Hepatocyte (in vitro differentiated cells): ENCODE results near the gene CDH11. TPM values are rescaled to one million over a fixed set of nuclear protein-coding genes. Genes with fewer than 3 reads are reported as not detected.

Experiments
- DNase-seq: peaks from one replicate; pipeline ENCODE4 v3.0.0-alpha.2; 2016; ENCODE audit warnings: low spot score
- H2AFZ ChIP-seq: fragments of 200-600 bp; sonication (generic); 2 replicates; pipeline ENCODE4 v1.6.0; 2016; ENCODE audit warnings: antibody characterized with exemption, mild to moderate bottlenecking
- H3K27ac ChIP-seq: fragments of 200-600 bp; sonication (generic); 2 replicates; pipeline ENCODE4 v1.5.1; 2016; ENCODE audit warnings: mild to moderate bottlenecking
- H3K27me3 ChIP-seq: fragments of 200-600 bp; sonication (generic); 2 replicates; pipeline ENCODE4 v1.6.1; 2016
- H3K36me3 ChIP-seq: fragments of 200-600 bp; sonication (generic); replicated peaks from 2 replicates; pipeline ENCODE4 v1.5.1; 2016; ENCODE audit warnings: low read depth; ENCODE audit not compliant: insufficient read depth
- H3K4me1 ChIP-seq: fragments of 200-600 bp; sonication (generic); 2 replicates; pipeline ENCODE4 v1.5.1; 2016; ENCODE audit warnings: mild to moderate bottlenecking, moderate library complexity; ENCODE audit not compliant: insufficient read depth
- H3K4me2 ChIP-seq: fragments of 200-600 bp; sonication (generic); 2 replicates; pipeline ENCODE4 v1.6.0; 2016
- H3K4me3 ChIP-seq: fragments of 200-600 bp; sonication (generic); 2 replicates; pipeline ENCODE4 v1.5.1; 2016; ENCODE audit warnings: mild to moderate bottlenecking
- H3K79me2 ChIP-seq: fragments of 200-600 bp; sonication (generic); 2 replicates; pipeline ENCODE4 v1.6.0; 2017; ENCODE audit warnings: mild to moderate bottlenecking
- H3K9me2 ChIP-seq: fragments of 200-600 bp; sonication (generic); replicated peaks from 2 replicates; pipeline ENCODE4 v1.6.0; 2017; ENCODE audit warnings: mild to moderate bottlenecking; ENCODE audit not compliant: insufficient read depth
- H3K9me3 ChIP-seq: fragments of 200-600 bp; sonication (generic); 2 replicates; pipeline ENCODE4 v1.5.1; 2016; ENCODE audit warnings: low read depth, mild to moderate bottlenecking
- H4K20me1 ChIP-seq: fragments of 200-600 bp; sonication (generic); 2 replicates; pipeline ENCODE4 v1.6.0; 2016; ENCODE audit warnings: mild to moderate bottlenecking; ENCODE audit not compliant: insufficient read depth, poor library complexity, severe bottlenecking
- CTCF ChIP-seq: fragments of 200-600 bp; sonication (generic); IDR thresholded peaks from 2 replicates; pipeline ENCODE4 v1.5.1; 2016; ENCODE audit warnings: antibody characterized with exemption, mild to moderate bottlenecking; ENCODE audit not compliant: poor library complexity
- EZH2 ChIP-seq: fragments of 200-600 bp; sonication (generic); IDR thresholded peaks from 2 replicates; pipeline ENCODE4 v1.6.1; 2016; ENCODE audit warnings: antibody characterized with exemption, mild to moderate bottlenecking, borderline replicate concordance
- EZH2phosphoT487 ChIP-seq: fragments of 200-600 bp; sonication (generic); IDR thresholded peaks from one replicate; pipeline ENCODE4 v1.6.1; 2018; ENCODE audit warnings: antibody characterized with exemption, mild to moderate bottlenecking, low read depth, moderate library complexity; ENCODE audit not compliant: unreplicated experiment, severe bottlenecking
- WGBS: methylation state at CpG from one replicate; pipeline ENCODE4 v1.1.6; 2016; ENCODE audit warnings: low lambda C conversion rate; ENCODE audit errors: missing lambda C conversion rate; 5-methylcytosine and 5-hydroxymethylcytosine counted together
- polyA plus RNA-seq: library from polyadenylated mRNA; unstranded; fragments of >200 nt; fragmentation: Nextera tagmentation; extraction: Ambion mirVana; gene quantifications from 2 replicates; pipeline ENCODE4 v1.2.1, GENCODE V29; 2016
- total RNA-seq: library from RNA; depleted of rRNA; stranded (reverse); fragments of >200 nt; gene quantifications from 2 replicates; pipeline ENCODE4 v1.2.3, GENCODE V29; 2014

CDH11 gene
- total and polyA plus RNA-seq, 2 experiments from 2014 or later = 148 to 289 TPM

DNA sequence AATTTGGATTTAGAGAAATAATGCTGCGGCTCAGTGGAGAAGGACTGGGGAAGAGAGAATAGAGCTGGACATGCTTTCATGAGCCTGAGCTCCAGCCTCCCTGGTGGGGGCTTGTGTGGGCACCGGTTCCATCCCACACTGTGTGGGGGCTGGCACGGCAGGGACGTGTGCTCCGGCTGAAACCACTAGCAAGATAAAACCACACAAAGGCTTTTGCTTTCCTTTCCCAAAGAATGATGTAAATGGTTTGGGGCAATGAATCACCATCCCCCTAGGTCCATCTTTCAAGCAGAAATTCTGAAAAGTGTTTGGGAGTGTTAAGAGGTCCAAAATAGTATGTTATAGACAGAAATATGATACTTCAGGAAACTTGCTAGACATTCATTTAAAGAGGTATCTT is 77.0 kb downstream of the CDH11 start:
- DNase-seq = no peak
- WGBS = 62% methylated on average over 5 of the region's 5 CpGs
- no peak overlapping the region for H3K4me3 ChIP-seq
- H3K27me3 ChIP-seq = no peaks in the 10 kb centered on the region
- no peak for TF ChIP-seq CTCF
- TF ChIP-seq EZH2phosphoT487 = no peak
- no peak for TF ChIP-seq EZH2
- no peaks in the 10 kb centered on the region for H3K9me3 ChIP-seq
- H3K9me2 ChIP-seq = no peaks in the 10 kb centered on the region
- no peak overlapping the region for H3K27ac ChIP-seq
- H3K4me2 ChIP-seq = no peak overlapping the region
- H4K20me1 ChIP-seq = peaks cover 66% of the 10 kb centered on the region
- no peaks in the 10 kb centered on the region for H3K4me1 ChIP-seq
- peaks cover 80% of the 10 kb centered on the region for H3K79me2 ChIP-seq
- H3K36me3 ChIP-seq = no peaks in the 10 kb centered on the region
- no peak overlapping the region for H2AFZ ChIP-seq

- DNase-seq = no peak
- Histone ChIP-seq H3K9me2 (no peaks in the 10 kb centered on the region), H3K79me2 (peaks cover 81% of the 10 kb centered on the region), H3K9me3 (no peaks in the 10 kb centered on the region), H3K4me3 (no peak overlapping the region), H4K20me1 (peaks cover 62% of the 10 kb centered on the region), H3K27me3 (no peaks in the 10 kb centered on the region), H3K36me3 (no peaks in the 10 kb centered on the region), H3K27ac (no peak overlapping the region), H2AFZ (no peak overlapping the region), H3K4me1 (no peaks in the 10 kb centered on the region), H3K4me2 (no peak overlapping the region)
- WGBS = 97% methylated on average over 2 of the region's 2 CpGs
- no peak for TF ChIP-seq CTCF
- no peak for TF ChIP-seq EZH2
- TF ChIP-seq EZH2phosphoT487 = no peak
Observed at GRCh38 chr16:65044026-65044425, 77.8 kb downstream of the CDH11 start.

GRCh38 chr16:65042438-65043365 is 79.2 kb downstream of the CDH11 start:
- H3K36me3 ChIP-seq = no peaks in the 10 kb centered on the region
- no peak overlapping the region for H3K4me3 ChIP-seq
- H2AFZ ChIP-seq = no peak overlapping the region
- H3K9me2 ChIP-seq = no peaks in the 10 kb centered on the region
- 86% methylated on average over 4 of the region's 4 CpGs for WGBS
- H3K4me2 ChIP-seq = no peak overlapping the region
- peaks cover 75% of the 10 kb centered on the region for H4K20me1 ChIP-seq
- no peaks in the 10 kb centered on the region for H3K9me3 ChIP-seq
- TF ChIP-seq CTCF = no peak
- TF ChIP-seq EZH2phosphoT487 = no peak
- TF ChIP-seq EZH2 = no peak
- DNase-seq = no peak
- no peaks in the 10 kb centered on the region for H3K27me3 ChIP-seq
- H3K4me1 ChIP-seq = peaks cover 6% of the 10 kb centered on the region
- H3K79me2 ChIP-seq = peaks cover 77% of the 10 kb centered on the region
- no peak overlapping the region for H3K27ac ChIP-seq
